ENCODE measurements around the gene IGFBP5. TPM values are rescaled to one million over a fixed set of nuclear protein-coding genes. Genes with fewer than 3 reads are reported as not detected.

Gene IGFBP5
- polyA plus RNA-seq, 3 donors, result 36.1 to 716 (median 172) TPM

DNA sequence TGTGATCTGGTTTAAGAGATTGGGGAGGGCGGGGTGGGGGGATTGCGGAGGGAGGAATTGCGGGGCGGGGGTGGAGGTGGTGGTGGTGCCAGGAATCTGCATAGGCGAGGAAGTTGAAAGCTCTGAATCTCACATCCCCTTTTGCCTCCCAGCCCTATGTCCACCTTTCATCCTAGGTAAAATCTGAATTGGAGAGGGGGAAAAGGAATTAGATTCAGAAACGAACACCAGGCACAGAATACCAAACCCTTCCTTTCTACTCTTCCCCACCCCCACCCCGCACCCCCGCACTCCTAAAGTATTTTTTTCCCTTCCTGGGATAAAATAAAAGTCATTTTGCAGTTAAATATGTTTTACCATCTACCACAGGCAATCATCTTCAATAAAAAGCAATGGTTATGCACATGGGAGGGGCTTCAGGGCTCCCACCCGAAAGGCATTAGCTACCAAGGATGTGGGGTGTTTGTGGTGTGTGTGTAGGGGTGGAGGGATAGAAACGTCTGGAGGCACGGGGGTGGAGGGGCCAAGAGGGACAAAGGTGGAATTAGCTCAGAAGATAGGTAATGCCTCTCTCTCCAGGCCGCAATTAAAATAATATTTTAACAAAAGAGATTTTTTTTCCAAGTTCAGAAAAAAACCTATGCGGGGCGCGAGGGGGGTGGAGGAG lies 1.8 kb downstream of the IGFBP5 start:
- no peak overlapping the region for H3K27ac ChIP-seq (ENCODE audit: low read depth, low read length)
- 3 to 7% (median 4%) methylated on average over 15 of the region's 15 CpGs for WGBS, 3 donors

DNA sequence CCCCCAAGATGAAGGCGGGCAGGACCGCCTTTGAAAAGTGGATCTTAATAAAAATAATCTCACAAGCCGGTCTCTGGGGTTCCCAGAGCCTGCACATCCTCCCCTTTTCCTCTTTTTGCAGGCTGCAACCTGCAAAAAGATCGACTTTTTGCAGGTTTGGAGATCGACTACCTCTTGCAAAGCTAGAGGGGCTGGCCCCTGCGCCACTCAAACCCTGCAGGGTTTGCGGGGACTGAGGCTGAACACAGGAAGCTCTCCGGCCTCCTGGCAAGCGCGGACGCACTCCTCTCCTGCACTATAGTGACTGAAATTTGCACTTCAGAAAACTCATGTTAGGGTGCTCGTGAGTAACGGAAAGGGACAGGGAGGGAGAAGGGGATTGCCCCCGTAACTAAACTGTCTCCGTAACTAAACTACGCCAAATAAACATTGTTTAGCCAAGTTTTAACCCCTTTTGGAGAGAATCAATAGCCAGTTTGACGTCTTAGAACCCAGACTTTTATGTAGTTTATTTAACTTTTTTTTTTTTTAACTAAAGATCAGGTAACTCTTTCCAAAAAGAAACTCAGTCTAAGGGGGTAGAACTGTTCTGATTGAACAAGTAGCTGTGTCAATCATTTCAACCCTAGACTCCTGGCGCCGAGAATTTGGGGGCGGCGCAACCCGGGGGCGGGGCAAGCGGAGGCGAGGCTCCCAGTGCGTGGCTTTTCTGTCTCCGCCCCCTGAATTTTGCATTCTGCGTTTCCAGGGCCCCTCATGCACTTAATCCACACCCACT lies 2.5 kb downstream of the IGFBP5 start:
- no peak overlapping the region for H3K27ac ChIP-seq (ENCODE audit: low read depth, low read length)
- WGBS, 3 donors, result 1% methylated on average over 28 of the region's 28 CpGs

DNA sequence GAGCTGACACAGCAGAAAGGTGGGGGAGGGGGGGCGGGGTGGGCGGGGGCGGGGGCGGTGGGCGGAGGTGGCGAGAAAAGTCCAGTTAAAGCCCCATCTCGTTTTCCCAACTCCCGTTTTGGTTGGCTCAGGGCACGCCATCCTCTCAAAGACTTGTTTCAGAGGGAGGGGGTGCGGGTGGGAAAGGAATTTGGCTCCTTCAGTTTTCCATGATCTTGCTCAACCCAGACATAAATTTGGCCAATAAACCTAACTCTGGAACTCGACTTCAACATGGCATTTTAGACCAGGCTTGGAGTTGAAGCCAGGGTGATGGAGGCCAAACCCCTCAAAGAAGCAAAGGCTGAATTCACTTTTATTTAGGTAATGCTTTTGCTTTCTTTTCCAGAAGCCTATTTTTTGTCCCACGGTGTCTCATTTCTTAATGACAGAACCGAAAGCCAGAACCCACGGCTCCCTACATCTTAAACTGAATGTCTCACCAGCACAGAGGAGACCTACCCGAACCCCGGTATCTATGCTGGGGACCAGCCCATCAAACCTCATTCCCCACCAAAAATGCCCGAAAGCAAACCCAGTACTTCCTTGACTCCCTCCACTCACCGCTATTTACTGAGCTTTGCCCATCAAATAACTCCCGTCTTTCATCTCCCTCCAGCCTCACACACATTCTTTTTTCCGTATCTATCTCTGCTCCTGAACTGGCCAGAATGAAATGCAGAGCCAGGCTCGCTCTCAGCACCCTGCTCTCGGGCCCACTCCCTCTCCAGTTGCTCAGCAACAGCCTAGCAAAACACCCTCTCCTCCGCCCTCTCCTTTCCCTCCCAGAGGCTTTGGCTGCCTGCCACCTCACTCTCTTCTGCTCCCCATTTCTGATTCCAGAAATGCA lies 4.3 kb downstream of the IGFBP5 start:
- WGBS, 3 donors, result 10 to 11% (median 11%) methylated on average over 19 to 23 of the region's 23 CpGs
- peak overlapping the region; percentile 34 for H3K27ac ChIP-seq (ENCODE audit: low read depth, low read length)

DNA sequence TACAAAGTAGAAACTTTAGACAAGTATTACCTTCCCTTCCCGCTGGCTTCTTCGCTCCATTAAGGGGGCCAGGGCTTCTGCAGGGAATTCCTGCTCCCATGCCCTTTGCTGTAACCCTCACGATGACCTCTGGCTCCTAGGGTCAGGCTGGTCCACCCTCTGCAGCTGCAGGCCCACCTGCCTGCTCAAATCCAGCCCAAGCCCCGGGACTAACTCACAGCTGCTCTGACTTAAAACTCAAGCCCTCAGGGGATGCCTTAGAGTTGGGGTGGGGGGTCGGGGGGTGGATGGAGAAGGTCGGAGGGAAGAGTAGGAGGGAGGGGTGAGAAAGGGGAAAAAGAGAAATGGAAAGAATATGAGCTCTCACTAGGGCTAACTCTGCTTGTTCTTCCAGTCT lies 4.9 kb downstream of the IGFBP5 start:
- H3K27ac ChIP-seq (ENCODE audit: low read depth, low read length), result no peak overlapping the region
- WGBS, 3 donors, result 27 to 43% (median 35%) methylated on average over 6 of the region's 6 CpGs

DNA sequence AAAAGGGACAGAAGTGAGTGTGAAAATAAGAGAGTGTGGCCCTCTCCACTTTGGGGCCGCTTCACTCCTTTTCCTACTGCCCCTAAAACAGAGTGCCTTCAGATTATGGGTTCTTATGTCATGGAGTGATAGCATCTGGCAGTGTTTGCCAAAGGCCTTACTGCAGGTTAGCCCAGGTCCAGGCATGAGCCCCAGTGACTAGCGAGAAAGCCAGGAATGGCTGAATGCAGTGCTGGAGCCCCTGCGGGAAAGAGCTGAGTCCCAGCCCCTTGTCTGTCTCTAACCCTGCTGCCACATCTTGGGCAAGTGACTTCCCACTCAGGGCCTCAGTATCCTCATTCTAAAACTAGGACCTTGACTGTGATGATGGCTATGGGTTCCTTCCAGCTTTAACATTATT lies 6.0 kb downstream of the IGFBP5 start:
- 82 to 92% (median 88%) methylated on average over 3 of the region's 3 CpGs for WGBS, 3 donors
- no peak overlapping the region for H3K27ac ChIP-seq (ENCODE audit: low read depth, low read length)

DNA sequence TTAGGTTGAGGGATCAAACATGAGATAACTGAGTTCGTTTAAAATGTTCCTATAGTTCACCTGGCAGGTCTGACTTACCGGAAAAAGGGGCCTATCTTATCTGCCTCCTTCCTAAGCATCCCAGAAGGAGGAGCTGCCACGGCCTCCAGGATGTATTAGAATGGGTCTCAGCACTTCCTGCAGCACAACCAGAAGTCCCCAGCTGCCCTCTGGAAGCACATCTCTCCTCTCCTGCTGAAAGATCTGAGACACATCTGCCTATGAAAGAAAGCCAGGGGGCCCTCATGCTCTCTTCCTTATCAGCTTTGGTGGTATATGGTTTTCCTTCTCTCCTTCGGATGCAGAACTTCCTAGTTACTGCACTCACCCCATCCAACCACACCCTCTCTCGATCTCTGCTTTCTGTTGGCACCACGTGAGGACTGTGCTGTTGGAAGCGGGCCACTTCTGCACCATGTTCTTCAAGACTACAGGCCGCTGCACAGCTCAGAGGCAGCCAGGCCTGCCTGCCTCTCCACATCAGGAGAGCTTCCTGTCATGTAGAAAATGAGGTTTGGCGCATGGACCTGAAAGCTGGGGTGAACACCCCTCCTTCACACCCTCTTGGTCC lies 6.5 kb downstream of the IGFBP5 start:
- H3K27ac ChIP-seq (ENCODE audit: low read depth, low read length), result no peak overlapping the region
- 54 to 70% (median 55%) methylated on average over 9 of the region's 9 CpGs for WGBS, 3 donors

DNA sequence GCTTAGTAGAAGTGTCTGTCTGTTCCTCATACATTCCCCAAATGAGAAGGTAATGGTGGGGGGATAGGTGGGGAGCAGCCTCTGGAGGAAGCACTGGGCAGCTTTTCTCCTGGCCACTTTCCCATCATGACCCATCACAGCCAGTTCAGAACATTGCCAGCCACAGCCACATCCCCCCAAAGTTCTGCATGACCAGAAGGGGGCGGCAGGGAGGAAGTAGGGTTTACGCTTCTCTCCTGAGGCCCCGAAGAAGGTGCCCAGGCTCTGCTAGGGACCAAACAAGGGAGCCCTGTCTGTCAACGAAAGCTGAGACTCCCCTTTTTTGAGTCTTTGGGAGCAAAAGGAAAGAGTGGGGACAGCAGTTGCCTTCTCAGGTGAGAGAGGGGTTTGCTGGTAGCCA lies 7.7 kb downstream of the IGFBP5 start:
- no peak overlapping the region for H3K27ac ChIP-seq (ENCODE audit: low read depth, low read length)
- 37 to 48% (median 44%) methylated on average over 4 of the region's 4 CpGs for WGBS, 3 donors

DNA sequence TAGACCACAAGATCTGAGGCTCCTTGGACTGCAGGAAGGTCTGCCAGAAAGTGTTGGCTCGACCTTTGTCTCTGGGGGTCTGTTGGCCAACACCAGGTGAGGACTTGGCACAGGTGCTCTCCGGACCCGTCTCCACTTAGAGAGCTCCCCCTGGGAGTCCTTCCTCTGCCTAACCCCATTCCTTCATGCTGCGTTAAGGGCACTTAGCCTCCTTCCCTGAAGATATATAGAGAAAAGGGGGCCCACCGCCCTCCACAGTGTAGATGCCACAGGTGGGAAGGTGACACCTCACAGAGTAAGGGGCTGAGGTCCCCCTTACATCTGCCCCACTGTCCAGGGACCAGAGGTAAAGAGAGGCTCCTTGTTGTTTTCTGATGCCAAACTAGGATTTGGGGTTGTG lies 8.2 kb downstream of the IGFBP5 start:
- H3K27ac ChIP-seq (ENCODE audit: low read depth, low read length), result no peak overlapping the region
- 74 to 84% (median 76%) methylated on average over 5 of the region's 5 CpGs for WGBS, 3 donors

DNA sequence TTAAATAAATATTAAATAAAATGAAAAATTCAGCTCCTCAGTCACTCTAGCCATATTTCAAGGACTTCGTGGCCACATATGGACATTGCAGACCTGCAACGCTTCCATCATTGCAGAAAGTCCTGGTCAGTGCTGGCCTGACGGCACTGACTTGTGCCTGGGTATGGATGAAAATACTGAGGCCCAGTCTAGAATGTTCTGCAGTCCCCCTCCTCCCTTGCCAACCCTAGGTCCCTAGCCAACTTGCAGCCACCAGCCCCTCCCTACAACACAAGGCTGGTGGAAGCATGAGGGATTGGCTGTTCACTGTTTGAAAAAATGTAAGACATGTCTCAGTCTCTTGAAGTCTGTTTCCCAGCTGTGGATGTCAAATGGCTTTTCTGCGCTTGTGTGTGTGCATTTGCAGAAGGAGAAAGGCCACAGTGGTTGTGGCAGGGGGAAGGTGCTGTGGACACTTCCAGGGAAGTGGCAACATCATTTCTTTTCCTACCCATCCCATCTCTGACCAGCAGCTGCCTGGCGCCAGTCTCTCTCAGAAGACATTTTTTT lies 9.9 kb downstream of the IGFBP5 start:
- H3K27ac ChIP-seq (ENCODE audit: low read depth, low read length), result no peak overlapping the region
- WGBS, 3 donors, result 78 to 90% (median 81%) methylated on average over 5 of the region's 5 CpGs

DNA sequence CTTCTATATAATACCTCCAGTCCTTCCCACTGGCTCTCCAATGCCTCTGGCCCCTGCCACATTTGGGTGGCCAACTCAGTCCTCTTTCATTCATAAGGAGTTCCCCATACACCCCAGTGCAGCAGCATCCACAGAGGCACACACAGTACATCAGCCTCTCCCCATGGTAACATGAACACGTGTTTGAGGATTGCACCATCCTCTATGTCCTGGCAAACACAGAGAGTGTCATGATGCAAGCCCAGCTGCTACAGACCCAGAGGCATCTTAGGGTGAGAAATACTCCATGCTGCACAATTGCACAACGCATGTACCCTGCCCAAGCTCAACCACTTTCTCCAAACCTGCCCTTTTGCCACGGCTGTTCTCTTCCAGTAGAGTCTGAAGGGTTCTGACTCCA lies 11.5 kb downstream of the IGFBP5 start:
- 17 to 51% (median 37%) methylated on average over 3 of the region's 3 CpGs for WGBS, 3 donors
- no peak overlapping the region for H3K27ac ChIP-seq (ENCODE audit: low read depth, low read length)

DNA sequence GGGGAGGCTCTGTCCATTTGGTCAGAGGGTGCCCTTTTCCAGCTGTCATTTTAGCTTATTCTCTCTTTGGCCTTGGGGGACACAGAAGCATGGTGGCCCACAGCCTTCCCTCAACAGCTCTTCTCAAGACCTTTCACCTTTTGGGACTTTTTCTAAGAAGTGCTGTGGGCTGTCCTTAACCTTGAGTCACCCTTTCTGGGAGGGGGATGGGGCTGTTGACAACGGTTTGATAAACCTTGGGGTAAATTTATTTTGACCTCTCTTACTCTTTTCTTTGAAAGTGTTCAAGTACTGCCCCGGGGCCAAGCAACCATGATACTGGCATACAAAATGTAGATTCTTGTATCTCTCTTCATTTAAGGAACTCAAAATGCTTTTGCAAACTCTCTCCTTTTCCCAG lies 13.7 kb downstream of the IGFBP5 start:
- no peak overlapping the region for H3K27ac ChIP-seq (ENCODE audit: low read depth, low read length)
- 41 to 56% (median 47%) methylated on average over 2 of the region's 2 CpGs for WGBS, 3 donors

DNA sequence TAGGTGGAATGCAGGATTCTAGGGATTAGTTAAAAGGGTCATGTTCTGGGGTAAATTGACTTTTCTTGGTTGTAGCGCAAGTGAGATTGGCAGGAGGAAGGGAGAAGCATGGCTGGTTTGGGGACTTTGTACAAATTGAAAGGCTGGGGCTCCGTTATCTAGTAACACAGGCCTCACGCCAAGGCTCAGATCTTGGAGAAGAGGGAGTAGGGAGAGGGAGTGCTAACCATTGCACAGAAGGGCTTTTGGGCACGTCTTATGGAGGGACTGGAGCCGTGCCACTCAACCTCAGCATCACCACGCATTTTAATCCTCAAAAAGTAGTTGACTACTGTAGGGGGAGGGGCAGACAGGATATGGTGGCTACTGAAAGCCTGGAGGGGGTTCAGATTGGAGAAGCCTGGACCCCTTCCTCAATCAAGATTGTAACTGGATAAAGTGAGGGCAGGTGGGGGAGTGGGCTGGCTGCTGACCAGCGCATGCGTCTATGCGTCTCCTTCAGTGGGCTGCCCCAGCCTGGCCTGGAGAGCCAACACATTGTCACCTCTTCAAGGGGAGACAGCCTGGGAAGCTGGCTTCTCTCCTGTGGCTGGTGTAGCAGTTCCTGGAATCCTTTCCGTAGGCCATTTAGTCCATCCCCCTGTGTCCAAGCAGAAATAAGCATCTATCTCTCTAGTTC lies 14.3 kb downstream of the IGFBP5 start:
- 77 to 81% (median 80%) methylated on average over 10 of the region's 10 CpGs for WGBS, 3 donors
- H3K27ac ChIP-seq (ENCODE audit: low read depth, low read length), result no peak overlapping the region

DNA sequence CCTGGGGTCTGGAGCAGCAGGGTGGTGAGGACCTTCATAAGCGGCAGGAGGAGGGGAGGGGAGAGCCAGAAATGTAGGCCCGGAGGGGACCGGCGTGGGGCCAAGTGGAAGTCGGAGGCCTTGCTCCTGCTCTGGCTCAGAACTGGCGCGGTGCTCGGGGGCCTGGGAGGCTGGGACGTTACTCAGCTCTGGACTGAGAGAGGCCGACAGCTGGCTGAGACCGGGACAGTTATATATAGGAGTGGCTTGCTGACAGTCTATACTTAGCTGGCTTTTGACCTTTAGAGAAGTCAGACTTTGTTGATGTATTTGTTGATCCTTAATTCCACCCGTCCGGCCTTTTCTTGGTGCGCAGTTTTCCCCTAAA lies 15.7 kb downstream of the IGFBP5 start:
- no peak overlapping the region for H3K27ac ChIP-seq (ENCODE audit: low read depth, low read length)
- 66 to 86% (median 69%) methylated on average over 14 of the region's 14 CpGs for WGBS, 3 donors

DNA sequence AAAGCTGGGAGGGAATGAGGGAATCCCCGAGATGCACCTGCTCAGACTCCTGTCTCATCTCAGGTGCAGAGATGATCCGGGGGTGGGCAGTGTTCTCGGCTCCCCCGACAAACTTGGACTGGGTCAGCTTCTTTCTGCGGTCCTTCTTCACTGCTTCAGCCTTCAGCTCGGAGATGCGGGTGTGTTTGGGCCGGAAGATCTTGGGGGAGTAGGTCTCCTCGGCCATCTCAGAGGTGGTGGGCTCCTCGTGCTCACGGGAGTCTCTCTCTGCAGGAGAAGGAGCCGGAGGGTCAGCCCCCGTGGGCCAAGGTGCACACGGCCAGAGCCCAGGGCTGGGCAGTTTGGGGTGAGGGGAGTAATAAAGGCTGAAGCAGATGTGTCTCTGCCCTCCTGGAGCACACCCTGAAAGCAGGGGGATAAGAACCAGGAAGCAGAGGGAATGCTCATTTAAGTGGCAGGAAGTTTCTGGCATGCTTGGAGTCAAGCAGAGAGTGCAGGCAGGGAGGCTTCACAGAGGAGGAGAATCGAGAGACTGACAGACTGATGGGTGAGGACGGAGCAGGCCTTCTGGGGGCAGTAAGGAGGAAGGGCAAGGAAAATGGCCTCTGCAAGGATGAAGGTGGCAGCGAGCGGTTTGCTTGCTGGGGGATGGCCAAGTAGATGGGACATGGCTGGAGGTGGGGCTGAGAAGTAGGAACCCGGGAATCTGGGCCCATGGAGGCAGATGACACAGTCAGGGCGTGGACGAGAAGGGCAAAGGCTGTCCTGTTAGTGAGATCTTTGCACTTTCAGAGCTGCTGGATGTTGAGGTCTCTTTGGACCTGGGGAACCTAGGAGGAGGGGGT lies 16.3 kb downstream of the IGFBP5 start:
- WGBS, 3 donors, result 82 to 88% (median 87%) methylated on average over 21 of the region's 21 CpGs
- H3K27ac ChIP-seq (ENCODE audit: low read depth, low read length), result no peak overlapping the region

DNA sequence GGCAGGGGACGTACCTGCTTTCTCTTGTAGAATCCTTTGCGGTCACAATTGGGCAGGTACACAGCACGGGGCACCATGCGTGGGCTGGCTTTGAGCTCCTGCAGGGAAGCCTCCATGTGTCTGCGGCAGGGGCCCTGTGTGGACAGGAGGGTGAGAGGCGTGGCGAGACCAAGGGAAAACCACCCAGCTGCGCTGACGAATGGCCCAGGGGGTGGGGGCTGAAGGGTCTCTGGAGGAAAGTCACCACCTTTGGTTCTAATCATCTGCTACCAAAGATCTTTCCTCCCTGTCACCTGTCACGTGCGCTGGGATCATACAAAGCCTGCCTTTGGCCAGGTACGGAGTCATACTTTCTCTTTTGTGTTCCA lies 17.3 kb downstream of the IGFBP5 start:
- no peak overlapping the region for H3K27ac ChIP-seq (ENCODE audit: low read depth, low read length)
- WGBS, 3 donors, result 91 to 92% (median 92%) methylated on average over 12 of the region's 12 CpGs

DNA sequence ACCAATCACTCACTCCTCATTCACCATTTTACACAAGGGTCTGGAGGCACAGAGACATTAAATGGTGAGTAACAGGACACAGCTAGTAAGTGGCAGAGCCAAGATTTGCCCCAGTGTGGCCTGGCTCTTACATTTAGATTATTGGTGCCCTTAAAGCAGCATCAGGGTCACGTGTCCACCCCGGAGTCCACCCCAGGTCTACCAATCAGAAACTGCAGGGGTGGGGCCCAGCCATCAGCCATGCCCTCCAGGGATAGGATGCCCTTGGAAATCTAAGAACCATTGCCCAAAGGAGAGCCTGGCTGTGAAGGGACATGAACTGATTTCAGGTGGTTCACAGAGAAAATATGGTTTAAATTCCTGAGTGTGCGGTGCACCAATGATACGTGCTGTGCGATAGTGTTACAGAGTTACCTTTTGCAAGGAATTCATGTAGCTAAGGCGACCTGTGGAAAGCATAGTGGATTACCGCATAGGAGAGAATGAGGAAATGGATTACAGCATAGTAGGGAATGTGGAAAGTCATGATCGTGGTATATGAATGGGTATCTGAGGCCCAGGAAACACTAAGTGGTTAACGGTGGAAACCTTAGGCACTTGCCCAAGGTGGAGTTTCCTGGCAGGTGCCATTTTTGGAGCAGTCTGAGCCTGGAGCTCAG lies 17.8 kb downstream of the IGFBP5 start:
- no peak overlapping the region for H3K27ac ChIP-seq (ENCODE audit: low read depth, low read length)
- 79 to 86% (median 80%) methylated on average over 9 of the region's 9 CpGs for WGBS, 3 donors

DNA sequence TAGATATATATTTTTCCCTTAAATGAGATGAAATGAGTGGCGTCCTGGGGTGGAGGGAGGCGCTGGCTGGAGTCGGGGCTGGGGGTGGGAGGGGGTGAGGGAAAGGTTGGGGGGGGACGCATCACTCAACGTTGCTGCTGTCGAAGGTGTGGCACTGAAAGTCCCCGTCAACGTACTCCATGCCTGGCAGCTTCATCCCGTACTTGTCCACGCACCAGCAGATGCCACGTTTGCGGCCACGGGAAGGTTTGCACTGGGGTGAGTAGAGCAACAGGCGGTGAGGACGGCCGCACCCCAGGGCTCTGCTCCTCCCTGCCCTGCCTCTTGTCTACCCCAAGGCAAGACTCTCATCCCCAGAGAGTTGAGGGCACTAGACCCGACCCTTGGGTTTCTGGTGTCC lies 18.7 kb downstream of the IGFBP5 start:
- H3K27ac ChIP-seq (ENCODE audit: low read depth, low read length), result no peak overlapping the region
- WGBS, 3 donors, result 84 to 86% (median 85%) methylated on average over 17 of the region's 17 CpGs

All from adipose tissue (tissue), 3 donors.